Measurements from ENCODE around the gene SLCO2A1.

GRCh38 chr3:133992381-133992780, 37.3 kb downstream of the SLCO2A1 start:
- TF ChIP-seq, protein P1, sequence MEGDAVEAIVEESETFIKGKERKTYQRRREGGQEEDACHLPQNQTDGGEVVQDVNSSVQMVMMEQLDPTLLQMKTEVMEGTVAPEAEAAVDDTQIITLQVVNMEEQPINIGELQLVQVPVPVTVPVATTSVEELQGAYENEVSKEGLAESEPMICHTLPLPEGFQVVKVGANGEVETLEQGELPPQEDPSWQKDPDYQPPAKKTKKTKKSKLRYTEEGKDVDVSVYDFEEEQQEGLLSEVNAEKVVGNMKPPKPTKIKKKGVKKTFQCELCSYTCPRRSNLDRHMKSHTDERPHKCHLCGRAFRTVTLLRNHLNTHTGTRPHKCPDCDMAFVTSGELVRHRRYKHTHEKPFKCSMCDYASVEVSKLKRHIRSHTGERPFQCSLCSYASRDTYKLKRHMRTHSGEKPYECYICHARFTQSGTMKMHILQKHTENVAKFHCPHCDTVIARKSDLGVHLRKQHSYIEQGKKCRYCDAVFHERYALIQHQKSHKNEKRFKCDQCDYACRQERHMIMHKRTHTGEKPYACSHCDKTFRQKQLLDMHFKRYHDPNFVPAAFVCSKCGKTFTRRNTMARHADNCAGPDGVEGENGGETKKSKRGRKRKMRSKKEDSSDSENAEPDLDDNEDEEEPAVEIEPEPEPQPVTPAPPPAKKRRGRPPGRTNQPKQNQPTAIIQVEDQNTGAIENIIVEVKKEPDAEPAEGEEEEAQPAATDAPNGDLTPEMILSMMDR (IDR thresholded peaks at IDR 0.05) = no peak
- no peak for TF ChIP-seq POLR2A (IDR thresholded peaks at IDR 0.05)

Data from testis (tissue), 2 donors.